ENCODE data around the gene P2RY11.

P2RY11 gene

GRCh38 chr19:10093295-10094186 is 18.0 kb upstream of the P2RY11 start:
- no peak for DNase-seq

GRCh38 chr19:10095622-10095947 is 15.9 kb upstream of the P2RY11 start:
- no peak for DNase-seq

GRCh38 chr19:10095948-10096614 is 15.4 kb upstream of the P2RY11 start:
- peak; percentile 76 for DNase-seq

- no peak for DNase-seq
Observed at GRCh38 chr19:10096615-10096963, 14.9 kb upstream of the P2RY11 start.

GRCh38 chr19:10100163-10100785 is 11.2 kb upstream of the P2RY11 start:
- DNase-seq: no peak

- DNase-seq: no peak
Observed at GRCh38 chr19:10102787-10103236, 8.7 kb upstream of the P2RY11 start.

GRCh38 chr19:10104130-10104513 is 7.4 kb upstream of the P2RY11 start:
- no peak for DNase-seq

- DNase-seq: peak; percentile 76
Observed at GRCh38 chr19:10104665-10105508, 6.6 kb upstream of the P2RY11 start.

- DNase-seq: peak; percentile 74
Observed at GRCh38 chr19:10105509-10106099, 5.9 kb upstream of the P2RY11 start.

- DNase-seq: peak; percentile 98
Observed at GRCh38 chr19:10106100-10106936, 5.2 kb upstream of the P2RY11 start, which contains the start of gene PPAN. Gene PPAN (plus strand): TSS chr19:10106362. CDS start chr19:10106395, 33 bp downstream.

GRCh38 chr19:10107254-10107653 is 4.2 kb upstream of the P2RY11 start:
- no peak for DNase-seq

- no peak for DNase-seq
Observed at GRCh38 chr19:10107817-10108367, 3.6 kb upstream of the P2RY11 start.

- DNase-seq: no peak
Observed at GRCh38 chr19:10109528-10109927, 2.0 kb upstream of the P2RY11 start.

GRCh38 chr19:10110076-10110971 is 1.2 kb upstream of the P2RY11 start:
- no peak for DNase-seq

GRCh38 chr19:10110972-10111317 is 548 bp upstream of the P2RY11 start:
- DNase-seq: no peak

GRCh38 chr19:10112037-10112761 is 706 bp downstream of the P2RY11 start:
- DNase-seq: no peak

GRCh38 chr19:10112895-10113591 is 1.6 kb downstream of the P2RY11 start:
- no peak for DNase-seq

- DNase-seq: no peak
Observed at GRCh38 chr19:10113592-10113963, 2.1 kb downstream of the P2RY11 start.
